Measurements from ENCODE around the gene CNPY2.
"Not testable (repeated sequence)": the region's sequence is repeated elsewhere in the genome, so short reads cannot be mapped to it uniquely, and the experiment has no call there.

The CNPY2 gene

DNA sequence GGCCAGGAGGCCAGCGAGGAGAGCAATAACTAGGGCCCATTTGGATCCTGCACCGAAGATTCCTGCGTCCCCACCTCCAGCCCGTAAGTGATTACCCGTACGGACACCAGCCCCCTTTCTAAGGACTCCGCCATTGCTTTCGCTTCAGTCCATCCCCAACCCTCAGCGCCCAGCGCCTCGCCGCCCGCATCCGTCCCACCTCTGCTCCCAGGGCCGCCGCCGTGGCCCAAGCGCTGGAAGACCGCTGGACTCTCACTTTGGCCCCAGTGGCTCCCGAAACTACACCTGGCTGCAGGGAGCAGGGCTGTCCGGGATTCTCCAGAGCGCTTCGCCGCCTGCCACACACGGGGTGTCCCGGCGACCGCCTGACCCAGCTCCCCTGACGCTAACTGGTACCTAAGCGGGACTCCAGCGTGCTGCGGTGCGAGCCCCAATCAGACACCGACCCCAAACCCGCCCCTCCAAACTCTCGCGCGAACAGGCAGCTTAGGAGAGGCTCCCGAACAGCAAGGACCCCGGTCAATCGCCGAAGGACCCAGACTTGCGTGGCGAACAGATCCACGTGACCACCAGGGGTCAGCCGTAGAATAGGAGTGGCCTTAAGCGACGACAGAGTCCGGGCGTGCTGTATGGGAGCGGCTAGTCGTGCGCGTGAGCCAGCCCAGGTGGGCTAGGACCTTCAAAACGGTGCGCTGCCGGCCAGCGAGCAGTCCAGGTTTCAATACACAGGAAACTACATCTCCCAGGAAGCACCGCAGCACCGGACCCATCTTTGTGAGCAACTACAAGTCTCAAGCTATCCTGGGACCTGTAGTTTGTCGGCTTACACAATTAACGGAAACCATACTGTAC is at the start of gene CNPY2:
Gene CNPY2 (minus strand): TSS at position 367 of the 852 bp plus-strand sequence. CDS start 771 bp downstream, outside the sequence.
- peak; percentile 95 for DNase-seq (ENCODE audit: low read depth)

DNA sequence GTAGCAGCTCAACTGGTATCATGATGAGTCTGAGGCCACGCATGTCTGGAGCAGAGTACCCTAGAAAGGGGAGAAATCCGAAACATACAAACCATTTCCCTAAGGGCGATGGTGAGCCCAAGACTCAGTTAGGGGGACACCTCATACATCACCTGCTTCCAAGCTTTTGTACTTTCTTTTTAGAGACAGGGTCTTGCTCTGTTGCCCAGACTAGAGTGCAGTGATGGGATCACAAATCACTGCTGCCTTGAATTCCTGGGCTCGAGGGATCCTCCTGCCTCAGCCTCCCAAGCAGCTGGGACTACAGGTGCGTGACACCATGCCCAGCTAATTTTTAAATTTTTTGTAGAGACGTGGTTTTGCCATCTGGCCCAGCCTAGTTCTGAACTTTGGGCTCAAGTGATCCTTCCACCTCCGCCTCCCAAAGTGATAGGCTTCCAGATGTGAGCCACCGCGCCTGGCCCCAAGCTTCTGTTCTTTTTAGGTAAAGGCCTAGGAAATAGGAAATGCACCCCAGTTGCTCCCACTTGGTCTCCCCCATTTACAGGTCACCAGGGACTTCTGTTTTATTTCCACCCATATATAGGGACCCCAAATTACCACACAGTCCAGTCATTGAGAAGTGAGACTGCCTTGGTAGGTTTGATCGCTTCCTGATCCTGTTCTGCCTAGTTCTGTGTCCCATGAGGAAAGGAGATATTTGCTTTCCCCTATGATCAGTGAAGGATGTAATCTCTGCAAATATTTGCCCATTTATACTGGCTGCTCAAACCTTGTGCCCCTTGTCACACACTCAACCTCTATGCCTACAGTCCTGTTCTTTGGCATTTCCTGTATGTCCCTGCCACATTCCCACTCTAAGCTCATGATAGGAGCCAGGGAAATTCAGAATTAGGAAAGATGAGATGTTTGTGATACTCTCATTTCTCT is 46.6 kb upstream of the CNPY2 start, which contains the start of gene APOF:
Gene APOF (minus strand): TSS at position 728 of the 930 bp plus-strand sequence. CDS start 112 bp downstream, at position 616.
- no peak for DNase-seq (ENCODE audit: low read depth)

DNA sequence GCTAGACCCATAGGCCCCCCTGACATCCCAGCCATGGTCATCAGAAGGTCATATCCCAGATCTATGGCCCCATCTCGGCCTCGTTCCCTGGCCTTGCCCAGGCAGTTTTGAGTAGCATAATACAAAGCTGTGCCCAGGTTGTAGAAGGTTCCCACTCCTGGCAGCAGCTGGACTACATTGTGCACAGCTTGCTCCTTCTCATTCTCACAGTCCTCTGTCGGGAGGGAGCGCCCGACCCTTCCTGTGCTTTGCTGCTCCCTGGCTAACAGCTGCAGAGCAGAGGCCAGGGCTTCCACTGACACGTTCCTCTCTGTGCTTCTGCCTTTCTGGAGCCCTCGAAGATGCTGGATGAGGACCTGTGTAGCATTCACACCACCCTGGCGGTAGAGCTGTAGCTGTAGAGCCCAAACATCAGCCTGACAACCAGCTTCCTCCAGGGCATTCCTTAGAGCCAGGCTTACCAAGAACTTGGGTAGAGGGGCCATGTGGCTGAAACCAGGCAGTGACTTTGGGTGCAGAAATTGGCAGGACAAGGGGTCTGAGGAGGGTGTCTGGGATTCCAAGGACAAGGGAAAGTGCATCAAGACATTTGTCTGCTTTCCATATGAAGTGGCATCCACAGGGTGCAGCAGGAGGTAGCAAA is 45.8 kb upstream of the CNPY2 start:
- no peak for DNase-seq (ENCODE audit: low read depth)

DNA sequence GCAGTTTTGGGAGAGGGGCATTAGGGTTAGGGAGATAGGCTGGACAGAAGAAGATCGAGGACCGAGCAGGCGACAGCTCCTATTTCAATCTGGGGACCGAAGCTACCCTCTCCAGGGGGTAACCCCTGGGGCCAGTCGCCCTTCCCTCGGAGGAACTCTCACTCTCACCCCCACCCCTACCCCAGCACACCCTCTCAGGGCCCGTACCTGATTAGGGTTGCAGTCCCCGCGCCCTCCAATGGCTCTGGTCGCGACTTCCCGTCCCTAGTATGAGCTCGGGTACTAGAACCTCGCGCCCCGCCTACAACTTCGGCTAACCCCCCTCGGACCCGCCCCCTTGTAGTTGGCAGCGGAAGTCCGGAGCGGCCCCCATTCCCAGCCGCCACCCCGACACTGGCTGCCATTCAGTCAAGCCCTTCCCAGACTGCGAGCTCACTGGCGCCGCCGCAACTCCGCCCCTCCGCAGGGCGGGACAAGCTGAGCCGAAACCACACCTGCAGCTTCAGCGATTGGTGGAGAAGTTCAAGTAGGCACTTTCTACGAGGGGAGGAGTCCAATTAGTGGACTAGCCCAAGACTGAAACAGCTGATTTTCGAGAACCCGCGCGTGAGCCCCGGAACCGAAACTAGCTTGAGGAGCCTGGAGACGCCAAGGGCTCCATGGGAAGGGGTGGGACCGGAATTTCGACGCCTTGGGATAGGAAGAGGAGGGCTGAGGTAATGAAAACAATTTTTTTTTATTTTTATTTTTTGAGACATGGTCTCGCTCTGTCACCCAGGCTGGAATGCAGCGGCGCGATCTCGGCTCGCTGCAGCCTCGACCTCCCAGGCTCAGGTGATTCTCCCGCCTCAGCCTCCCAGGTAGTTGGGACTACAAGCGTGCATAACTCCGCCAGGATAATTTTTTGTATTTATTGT is 44.3 kb upstream of the CNPY2 start, which contains the start of gene STAT2:
Gene STAT2 (minus strand): TSS at position 257 of the 917 bp plus-strand sequence. CDS start 3,536 bp downstream, outside the sequence.
- peak; percentile 100 for DNase-seq (ENCODE audit: low read depth)

DNA sequence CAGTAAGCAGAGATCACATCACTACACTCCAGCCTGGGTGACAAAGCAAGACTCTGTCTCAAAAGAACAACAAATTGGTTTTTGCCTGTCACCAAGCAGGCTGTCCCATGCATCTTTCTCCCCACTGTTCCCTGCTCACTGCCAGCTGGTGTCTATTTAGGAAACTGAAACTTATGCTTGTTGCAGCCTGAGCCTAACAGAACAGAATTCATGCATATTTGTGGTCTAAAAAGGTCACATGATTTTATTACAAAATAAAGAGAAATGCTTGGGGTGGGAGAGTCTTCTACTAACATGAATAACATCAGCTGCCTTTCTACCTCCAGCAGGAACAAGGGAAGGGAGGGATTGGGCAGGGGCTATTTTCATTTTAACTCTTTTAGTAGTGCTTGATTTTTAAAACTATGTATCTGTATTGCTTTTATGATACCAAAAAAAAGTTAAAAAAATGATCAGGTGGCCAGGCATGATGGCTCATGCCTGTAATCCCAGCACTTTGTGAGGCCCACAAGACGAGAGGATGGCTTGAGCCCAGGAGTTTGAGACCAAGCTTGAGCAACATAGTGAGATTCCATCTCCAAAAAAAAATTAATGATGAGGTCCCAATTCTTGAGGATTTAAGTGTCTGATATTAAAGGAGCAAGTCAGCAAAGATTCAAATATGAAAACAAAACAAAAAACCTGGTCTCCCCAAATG is 43.2 kb upstream of the CNPY2 start:
- peak; percentile 85 for DNase-seq (ENCODE audit: low read depth)

DNA sequence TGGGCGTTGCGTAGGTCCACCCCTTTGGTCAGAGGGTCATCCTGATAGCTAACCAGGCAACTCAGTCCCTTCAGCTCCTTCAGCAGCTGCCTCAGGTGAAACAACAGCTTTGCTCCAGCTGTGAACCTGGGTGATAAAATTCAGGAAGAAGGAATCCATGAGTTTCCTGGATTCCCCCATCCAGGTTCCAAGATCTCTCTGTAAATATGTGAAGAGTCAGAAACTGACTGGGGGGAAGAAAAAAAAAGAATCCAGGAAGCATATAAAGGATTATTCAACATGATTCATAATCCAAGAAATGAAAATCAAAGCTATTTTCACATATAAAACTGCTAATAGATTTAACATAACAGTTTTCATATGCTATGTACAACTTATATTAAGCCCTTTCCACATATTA is 35.5 kb upstream of the CNPY2 start:
- no peak for DNase-seq (ENCODE audit: low read depth)

DNA sequence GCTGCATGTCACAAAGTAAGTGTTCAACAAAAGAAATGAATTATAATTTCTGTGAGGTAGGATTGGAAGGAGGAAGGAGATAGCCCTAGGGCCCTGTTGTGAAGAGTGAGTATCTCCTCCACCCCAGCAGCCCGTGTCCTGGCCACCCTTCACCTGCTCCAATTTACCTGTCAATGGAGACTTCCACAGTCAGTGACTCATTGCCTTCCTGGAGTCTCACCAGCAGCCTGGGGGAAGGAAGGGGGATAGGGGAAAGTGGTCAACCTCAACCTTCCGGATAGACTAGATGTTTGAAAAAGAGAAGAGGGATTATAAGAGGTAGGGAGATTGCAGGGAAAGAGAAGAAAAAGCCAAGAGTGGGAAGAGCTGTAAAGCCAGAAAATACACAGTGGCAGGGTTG is 34.9 kb upstream of the CNPY2 start:
- DNase-seq (ENCODE audit: low read depth): no peak

GRCh38 chr12:56348776-56349175 is 33.0 kb upstream of the CNPY2 start:
- no peak for DNase-seq (ENCODE audit: low read depth)

DNA sequence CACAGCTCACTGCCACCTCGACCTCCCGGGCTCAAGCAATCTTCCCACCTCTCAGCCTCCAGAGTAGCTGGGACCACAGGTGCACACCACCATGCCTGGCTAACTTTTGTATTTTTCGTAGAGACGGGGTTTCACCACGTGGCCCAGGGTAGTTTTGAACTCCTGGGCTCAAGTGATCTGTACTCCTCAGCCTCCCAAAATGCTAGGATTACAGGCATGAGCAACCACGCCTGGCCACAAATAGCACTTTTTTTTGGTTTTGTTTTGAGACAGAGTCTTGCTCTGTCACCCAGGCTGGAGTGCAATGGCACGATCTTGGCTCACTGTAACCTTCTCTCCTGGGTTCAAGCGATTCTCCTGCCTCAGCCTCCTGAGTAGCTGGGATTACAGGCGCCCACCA is 31.5 kb upstream of the CNPY2 start:
- DNase-seq (ENCODE audit: low read depth): not testable (repeated sequence)

GRCh38 chr12:56346675-56347074 is 30.9 kb upstream of the CNPY2 start:
- no peak for DNase-seq (ENCODE audit: low read depth)

GRCh38 chr12:56342290-56342689 is 26.5 kb upstream of the CNPY2 start:
- not testable (repeated sequence) for DNase-seq (ENCODE audit: low read depth)

DNA sequence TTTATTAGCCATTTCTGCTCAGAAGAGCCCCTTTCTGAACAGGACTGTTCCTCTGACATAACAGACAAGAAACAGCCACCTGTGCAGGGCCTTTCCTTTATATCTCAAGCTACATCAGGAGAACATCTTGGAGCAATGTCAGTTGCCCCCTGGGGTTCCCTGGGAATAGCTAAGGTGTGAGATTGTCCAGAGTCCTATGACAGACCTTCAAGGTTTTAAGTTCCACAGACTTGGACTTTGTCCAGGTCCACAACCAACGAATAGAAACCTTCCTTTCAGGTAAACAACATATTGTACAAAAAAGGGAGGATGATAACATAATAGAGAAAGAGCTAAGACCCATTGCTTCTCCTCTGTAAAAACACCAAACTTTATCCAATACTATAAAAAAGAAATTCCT is 25.8 kb upstream of the CNPY2 start:
- DNase-seq (ENCODE audit: low read depth): no peak

DNA sequence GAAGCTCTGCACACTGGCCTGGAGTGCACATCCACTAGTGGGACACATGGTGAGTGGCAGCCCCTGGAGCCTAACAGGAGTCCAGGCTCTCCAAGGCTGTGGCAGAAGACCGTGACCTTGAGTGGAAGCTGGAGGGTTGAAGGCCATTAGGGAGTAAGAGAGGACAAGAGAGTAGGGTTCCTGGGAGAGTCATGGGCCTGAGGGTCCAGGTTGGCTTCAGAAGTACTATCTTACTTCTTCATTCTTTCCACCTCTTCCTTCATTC is 23.3 kb upstream of the CNPY2 start:
- DNase-seq (ENCODE audit: low read depth): no peak

- DNase-seq (ENCODE audit: low read depth): no peak
Observed at GRCh38 chr12:56338308-56339157, 22.7 kb upstream of the CNPY2 start, which contains the start of gene IL23A. Gene IL23A, plus strand, starts transcription at chr12:56338884. Its CDS starts 161 bp downstream, at chr12:56339045.

DNA sequence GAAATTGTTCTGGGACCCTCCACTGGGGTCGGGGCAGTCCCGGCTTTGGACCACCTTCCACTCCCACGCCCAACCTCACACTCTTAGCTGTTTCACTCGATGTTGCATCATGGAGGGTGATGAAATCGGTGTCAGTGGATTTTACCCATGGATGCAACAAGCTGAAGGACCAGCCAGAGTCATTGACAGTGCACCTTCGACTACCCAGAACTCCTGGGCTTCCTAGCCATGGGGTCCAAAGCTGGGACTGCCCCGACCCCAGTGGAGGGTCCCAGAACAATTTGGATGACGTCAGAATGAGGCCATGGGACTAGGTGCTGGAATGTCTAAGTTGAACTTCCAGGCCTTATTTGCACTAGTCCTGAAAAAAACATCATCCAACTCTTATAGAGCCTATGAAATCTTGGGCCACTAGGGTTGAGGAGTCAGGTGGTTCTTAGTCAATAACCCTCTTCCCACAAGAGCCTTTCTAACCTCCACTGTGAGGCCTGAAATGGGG is 22.0 kb upstream of the CNPY2 start:
- no peak for DNase-seq (ENCODE audit: low read depth)

DNA sequence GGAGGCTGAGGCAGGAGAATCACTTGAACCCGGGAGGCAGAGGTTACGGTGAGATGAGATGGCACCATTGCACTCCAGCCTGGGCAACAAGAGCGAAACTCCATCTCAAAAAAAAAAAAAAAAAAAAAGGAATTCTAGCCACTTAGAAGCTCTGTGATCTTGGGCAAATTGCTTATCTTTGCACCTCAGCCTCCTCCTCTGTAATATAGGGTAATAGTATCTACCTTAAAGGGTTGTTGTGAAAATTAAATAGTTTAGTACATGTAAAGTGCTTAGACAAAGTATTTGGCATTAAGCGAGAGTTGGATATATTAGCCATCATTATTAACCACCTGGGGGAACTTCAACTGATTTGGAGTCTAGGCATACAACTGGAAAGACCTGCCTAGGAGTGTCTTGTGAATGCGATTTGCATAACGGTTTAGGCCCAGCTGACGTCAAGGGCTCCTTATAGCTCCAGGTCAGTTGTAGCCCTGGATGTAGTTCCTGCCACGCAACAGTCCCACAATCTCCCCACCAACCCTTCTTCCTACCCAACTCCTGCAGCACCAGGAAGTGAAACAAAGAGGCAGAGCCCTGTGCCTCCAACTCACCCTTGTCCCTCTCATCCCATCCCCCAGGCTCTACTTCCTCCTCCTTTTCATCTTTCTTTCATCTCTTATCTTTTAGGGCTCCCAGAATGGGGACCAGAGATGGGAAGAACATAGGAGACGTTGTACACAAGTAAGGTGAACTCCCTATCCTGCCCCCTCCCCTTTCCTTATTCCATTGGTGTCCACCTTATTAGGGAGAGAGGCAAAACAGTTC is 20.8 kb upstream of the CNPY2 start:
- DNase-seq (ENCODE audit: low read depth): no peak

GRCh38 chr12:56335527-56335926 is 19.7 kb upstream of the CNPY2 start:
- not testable (repeated sequence) for DNase-seq (ENCODE audit: low read depth)

DNA sequence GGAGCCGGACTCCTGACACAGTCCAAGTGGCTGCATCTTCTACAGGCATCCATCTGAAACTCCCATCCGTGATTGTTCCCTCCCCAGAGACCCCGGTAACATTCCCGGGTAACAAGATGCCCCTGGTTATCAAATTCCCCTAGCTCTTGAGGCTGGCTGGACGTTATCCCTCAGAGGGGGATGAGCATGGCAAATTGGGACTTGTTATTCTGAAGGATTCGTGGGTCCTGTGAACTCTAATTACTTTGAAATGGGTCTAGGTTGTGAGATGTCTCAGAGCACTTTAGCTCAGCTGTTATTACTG is 18.7 kb upstream of the CNPY2 start:
- DNase-seq (ENCODE audit: low read depth): no peak
